ENCODE results near the gene GNPTG.

GNPTG gene

GRCh38 chr16:1351582-1352362 lies at the start of gene GNPTG, which contains the start of gene TSR3:
TSS of gene GNPTG (plus strand) at chr16:1351931. CDS start at chr16:1351966, 35 bp downstream.
TSS of gene TSR3 (minus strand) at chr16:1351878. CDS start at chr16:1351804, 74 bp downstream.
- TF ChIP-seq CTCF (IDR thresholded peaks at IDR 0.05), result no peak
- TF ChIP-seq ZFX (IDR thresholded peaks at IDR 0.05; ENCODE audit: borderline replicate concordance), result no peak
- peak within 1 kb of the TSS; percentile 52 for H3K27ac ChIP-seq

- TF ChIP-seq CTCF (IDR thresholded peaks at IDR 0.05) (no peak), ZFX (IDR thresholded peaks at IDR 0.05; ENCODE audit: borderline replicate concordance) (no peak)
- H3K27ac ChIP-seq, result no peak overlapping the region
Measured at GRCh38 chr16:1305823-1306222, 45.9 kb upstream of the GNPTG start.

GRCh38 chr16:1306334-1306733 lies 45.4 kb upstream of the GNPTG start:
- TF ChIP-seq CTCF (IDR thresholded peaks at IDR 0.05) (no peak), ZFX (IDR thresholded peaks at IDR 0.05; ENCODE audit: borderline replicate concordance) (no peak)
- no peak overlapping the region for H3K27ac ChIP-seq

- H3K27ac ChIP-seq, result peak overlapping the region; percentile 95
- TF ChIP-seq ZFX (IDR thresholded peaks at IDR 0.05; ENCODE audit: borderline replicate concordance) (no peak), CTCF (IDR thresholded peaks at IDR 0.05) (no peak)
Measured at GRCh38 chr16:1308036-1308976, 43.4 kb upstream of the GNPTG start.

GRCh38 chr16:1308977-1309885 lies 42.5 kb upstream of the GNPTG start, which contains the start of gene UBE2I:
TSS of gene UBE2I (plus strand) at chr16:1309636. CDS start at chr16:1314031, 4,395 bp downstream.
- H3K27ac ChIP-seq, result peak within 1 kb of the TSS; percentile 95
- TF ChIP-seq CTCF (IDR thresholded peaks at IDR 0.05), result no peak
- peak; percentile 99 for TF ChIP-seq ZFX (IDR thresholded peaks at IDR 0.05; ENCODE audit: borderline replicate concordance)
